M059J (cell line): ENCODE measurements around the gene STX8. TPM values are rescaled to one million over a fixed set of nuclear protein-coding genes. Genes with fewer than 3 reads are reported as not detected.
A peak's percentile ranks its signal among the peaks of the same experiment; 100 is the strongest.
"Not testable (repeated sequence)": the region's sequence is repeated elsewhere in the genome, so short reads cannot be mapped to it uniquely, and the experiment has no call there.

Experiments used
- DNase-seq: peaks from one replicate; pipeline ENCODE4 v3.0.0-alpha.2; 2012; ENCODE audit warnings: low read depth
- total RNA-seq: library from RNA; depleted of rRNA; stranded (reverse); fragments of >200 nt; shearing (Covaris generic); gene quantifications from 2 replicates; pipeline ENCODE4 v1.2.3, GENCODE V29; 2014

STX8 gene
- total RNA-seq, 1 experiment from 2014 or later, result 93.0 TPM

- DNase-seq, result peak; percentile 28
These were observed 172.9 kb downstream of the STX8 start for GRCh38 chr17:9402590-9403199.

DNA sequence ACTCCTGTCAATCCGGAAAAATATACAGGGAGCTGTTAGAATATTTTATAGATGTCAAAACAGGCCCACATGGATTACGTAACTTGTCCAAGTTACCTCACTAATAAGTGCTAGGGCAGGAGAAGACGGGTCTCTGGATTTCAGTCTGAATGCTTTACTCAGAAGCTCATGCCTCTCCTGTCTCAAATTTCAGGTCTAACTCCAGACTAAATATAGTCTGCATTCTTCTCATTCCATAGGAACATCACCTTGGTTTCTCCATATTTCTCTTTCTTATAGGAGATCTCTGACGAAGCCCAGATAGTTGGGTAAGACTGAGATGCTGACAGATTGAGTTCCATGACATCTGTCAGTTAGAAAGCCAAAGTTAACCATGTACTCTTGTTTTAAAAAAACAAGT is 174.2 kb downstream of the STX8 start:
- DNase-seq, result peak; percentile 31

GRCh38 chr17:9389111-9389527 is 186.5 kb downstream of the STX8 start:
- DNase-seq, result peak; percentile 87

DNA sequence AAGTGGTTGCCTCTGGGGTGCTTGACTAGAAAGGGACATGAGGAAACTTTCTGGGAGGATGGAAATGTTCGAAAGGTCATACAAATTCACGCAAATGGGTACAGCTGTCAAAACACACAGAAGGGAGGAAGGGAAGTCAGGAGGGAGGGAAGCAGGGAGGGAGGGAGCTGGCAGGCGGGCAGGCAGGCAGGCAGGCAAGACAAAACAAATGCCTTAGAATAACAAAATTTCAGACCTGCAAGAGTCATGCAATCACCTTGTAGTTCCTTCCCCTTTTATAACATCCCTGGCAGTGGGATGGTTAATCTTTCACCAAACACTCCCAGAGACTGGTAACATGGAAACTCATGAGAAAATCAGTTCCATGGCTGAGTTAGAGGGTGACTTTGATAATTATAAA is 189.2 kb downstream of the STX8 start:
- DNase-seq, result no peak

- DNase-seq, result no peak
These were observed 191.8 kb downstream of the STX8 start for GRCh38 chr17:9383826-9384225.

DNA sequence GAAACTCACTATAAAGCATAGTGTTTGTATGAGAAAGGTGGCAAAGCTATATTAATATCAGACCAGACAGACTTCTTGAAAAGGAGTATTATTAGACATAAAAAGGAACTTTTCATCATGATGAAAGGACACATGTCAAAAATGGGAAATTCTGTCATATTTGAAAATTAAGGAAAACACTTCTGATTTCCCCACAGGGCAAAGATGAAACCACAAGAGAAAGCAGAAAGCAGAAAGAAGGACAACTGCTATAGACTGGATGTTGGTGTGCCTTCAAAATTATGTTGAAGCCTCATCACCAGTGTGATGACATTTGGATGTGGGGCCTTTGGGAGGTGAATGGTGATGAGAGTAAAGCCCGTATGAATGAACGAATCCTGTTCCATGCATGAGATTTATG is 193.0 kb downstream of the STX8 start:
- DNase-seq, result no peak

- DNase-seq, result no peak
These were observed 194.6 kb downstream of the STX8 start for GRCh38 chr17:9381068-9381467.

GRCh38 chr17:9380361-9380760 is 195.3 kb downstream of the STX8 start:
- no peak for DNase-seq

DNA sequence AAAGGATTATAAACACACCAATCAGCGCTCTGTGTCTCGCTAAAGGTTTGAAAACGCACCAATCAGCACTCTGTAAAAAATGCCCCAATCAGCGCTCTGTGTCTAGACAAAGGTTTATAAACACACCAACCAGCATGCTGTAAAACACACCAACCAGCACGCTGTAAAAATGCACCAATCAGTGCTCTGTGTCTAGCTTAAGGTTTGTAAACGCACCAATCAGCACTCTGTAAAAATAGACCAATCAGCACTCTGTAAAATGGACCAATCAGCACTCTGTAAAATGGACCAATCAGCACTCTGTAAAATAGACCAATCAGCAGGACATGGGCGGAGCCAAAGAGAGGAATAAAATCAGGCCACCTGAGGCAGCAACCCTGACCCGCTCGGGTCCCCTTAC is 199.4 kb downstream of the STX8 start:
- DNase-seq, result not testable (repeated sequence)

GRCh38 chr17:9371019-9371418 is 204.6 kb downstream of the STX8 start:
- DNase-seq, result peak; percentile 78

GRCh38 chr17:9370467-9370866 is 205.2 kb downstream of the STX8 start:
- DNase-seq, result peak; percentile 7

DNA sequence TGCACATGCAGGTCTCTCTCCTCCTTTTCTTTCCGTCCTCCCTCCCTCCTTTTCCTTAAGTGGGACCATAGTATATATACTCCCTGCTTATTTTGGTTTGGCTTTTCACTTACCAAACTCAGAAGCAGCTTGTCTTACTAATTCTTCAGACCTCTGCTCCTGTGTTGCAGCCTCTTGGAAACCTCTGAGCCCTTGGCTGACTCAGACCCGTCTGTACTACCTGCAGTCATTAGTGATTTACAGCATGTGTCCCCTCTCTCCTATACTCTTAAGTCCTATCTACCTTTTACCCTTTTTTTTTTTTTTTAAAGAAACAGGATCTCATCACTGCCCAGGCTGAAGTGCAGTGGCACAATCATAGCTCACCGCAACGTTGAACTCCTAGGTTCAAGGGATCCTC is 207.0 kb downstream of the STX8 start:
- DNase-seq, result peak; percentile 30

GRCh38 chr17:9367156-9367555 is 208.5 kb downstream of the STX8 start:
- DNase-seq, result no peak

DNA sequence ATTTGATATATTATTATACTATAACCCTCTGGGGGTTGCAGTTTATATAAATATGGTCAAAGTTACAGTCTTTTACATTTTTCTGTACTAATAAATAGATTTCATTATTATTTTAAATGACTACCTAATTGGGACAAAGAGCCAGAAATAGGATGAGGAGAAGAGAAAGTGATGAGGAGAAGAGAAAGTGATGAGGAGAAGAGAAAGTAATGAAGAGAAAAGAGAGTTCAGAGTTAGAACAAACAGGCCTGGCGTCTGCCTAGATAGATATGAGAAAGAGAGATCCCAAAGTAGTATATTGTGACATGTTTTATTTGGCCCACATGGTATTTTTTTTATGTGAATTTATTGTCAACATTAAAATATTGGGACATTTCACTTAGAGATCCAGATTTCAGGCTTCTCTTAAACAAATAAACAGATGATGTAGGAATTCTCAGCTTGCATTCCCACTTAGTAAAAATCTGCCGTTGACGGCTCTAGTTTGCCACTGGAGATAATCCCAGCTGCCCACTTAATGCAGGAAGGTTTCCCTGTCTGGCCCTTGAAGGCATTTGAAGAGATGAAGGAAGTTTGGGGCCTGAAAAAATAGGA is 210.7 kb downstream of the STX8 start:
- no peak for DNase-seq

DNA sequence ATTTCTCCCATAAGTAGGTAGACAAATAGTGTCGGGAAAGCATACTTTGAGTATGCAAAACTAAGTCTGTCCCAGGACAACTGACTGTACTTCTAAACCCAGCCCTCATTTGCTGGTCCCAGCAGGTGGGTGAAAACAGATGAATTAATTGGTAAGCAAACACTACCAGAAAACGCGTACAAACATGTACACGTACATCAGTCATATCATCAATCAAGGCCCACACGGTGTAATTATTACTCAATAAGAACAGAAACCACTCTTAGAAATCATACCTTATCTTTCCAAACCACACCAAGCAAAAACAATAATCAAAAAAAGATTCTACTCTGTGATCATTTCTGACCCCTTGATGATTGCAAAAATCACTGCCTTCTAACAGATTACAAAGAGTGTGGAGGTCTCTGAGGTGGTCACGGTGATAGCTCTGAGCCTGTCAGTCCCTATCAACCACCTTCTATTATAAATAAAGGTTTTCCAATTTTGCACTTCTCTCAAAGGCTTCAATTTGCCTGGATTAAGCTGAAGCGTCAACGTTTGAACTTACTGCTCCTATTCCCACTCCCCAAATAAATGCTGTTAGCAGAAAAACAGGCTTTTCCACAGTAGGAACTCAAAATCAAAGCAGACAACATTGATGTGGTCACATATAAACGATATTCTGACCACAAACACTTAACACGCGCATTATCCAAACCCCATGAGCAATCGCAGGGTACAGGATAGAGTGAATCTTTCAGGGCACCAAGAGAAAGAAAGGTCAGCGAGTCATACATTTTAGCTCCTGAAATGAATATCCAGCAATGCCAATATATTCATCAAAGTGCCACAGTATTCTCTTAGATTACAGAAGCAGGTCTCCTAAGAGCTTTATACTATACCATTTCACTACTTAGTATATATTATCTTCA is 211.9 kb downstream of the STX8 start:
- DNase-seq, result peak; percentile 67

DNA sequence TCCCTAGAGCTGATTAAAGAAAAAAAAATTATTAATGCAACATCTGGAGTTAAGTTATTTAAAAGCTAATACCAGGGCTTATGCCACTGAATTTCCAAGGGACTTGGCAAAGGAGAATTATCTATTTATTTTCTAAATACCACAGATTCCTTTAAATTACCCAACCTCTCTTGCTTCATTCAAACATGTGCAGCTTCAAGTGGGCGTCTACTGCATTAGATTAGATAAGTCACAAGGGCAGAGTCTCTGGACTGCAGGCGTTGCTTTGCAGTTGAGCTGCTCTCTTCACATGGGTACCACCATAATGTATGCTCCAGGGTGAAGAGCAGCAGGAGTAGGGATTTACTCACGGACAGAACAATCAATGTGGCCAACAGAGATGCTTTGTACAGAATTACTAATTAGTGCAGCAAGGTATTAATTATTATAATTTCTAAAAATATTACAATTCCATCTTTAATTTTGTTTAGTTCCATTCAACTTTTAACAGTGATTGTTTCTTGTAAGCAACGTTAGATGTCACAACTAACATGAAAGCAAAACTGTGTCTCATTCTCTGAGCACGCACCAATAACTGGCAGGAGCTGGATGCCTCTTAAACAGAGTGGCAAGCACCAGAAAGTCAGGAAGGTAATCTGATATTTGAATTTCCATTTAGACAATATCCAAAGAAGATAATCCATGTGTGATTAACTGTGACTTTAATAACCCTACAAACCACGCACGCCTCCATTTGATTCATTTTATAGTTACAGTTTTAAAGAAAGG is 214.2 kb downstream of the STX8 start:
- no peak for DNase-seq

DNA sequence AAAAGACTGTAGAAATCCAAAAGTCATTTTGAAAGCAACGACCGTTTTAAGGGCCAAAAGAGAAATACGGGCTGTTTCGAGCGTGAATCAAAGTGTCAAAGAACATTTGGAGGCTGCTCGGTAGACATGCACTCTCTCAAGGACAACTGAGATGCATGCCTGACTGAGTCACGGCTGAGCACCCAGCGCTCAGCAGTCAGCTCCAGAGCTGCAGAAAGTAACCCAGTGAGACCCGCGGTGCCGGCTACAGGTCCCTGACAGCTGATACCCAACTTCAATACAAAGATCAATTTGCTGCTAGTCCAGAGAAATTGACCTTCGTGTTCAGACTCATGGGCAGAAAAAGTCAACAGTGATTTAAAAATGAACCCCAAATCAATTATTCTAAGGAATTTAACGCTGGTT is 214.9 kb downstream of the STX8 start:
- DNase-seq, result no peak

- no peak for DNase-seq
These were observed 219.1 kb downstream of the STX8 start for GRCh38 chr17:9356488-9356911.

DNA sequence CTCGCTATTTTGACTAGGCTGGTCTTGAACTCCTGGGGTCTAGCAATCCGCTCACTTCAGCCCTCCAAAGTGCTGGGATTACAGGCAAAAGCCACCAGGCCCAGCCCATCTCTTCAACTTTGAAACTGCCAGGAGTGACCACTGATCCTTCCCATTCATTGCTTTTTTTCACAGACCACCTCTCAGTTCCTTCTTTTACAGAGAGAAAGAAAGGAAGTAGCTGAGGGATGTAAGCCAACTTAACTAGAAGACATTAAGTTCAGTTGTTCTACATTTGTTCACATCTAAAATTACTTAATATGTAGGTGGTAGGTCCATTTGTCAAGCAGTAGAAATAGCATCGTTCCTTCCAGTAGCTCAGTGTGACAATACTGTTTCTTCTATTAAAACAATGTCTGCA is 219.8 kb downstream of the STX8 start:
- no peak for DNase-seq

DNA sequence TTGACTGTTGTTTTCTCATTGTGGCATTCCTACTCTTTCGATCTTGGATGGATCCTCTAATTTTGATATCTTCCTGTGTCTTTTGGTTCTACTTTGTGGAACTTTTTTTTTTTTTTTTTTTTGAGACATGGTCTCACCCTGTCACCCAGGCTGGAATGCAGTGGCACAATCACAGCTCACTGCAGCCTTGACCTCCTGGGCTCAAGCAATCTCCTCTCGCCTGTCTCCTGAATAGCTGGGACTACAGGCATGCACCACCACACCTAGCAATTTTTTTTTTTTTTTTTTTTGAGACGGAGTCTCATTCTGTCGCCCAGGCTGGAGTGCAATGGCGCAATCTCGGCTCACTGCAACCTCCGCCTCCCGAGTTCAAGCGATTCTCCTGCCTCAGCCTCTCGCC is 220.4 kb downstream of the STX8 start:
- DNase-seq, result not testable (repeated sequence)

DNA sequence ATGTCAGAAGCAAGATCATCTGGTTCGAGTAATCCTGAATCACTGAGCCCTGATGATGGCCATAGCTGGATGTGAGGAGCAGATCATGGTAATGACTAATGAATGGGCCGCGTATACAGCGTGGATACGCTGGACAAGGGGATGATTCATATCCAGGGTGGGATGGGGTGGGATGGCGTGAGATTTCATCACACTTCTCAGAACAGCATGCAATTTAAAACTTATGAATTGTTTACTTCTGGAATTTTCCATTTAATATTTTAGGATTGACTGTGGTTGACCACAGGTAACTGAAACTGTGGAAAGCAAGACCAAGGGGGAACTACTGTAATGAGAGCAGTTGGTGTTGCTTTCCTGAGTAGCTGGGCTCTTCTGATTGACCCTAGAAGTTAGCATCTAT is 225.5 kb downstream of the STX8 start:
- peak; percentile 87 for DNase-seq

- DNase-seq, result peak; percentile 64
These were observed 229.2 kb downstream of the STX8 start for GRCh38 chr17:9346296-9346926.
